GM18909 (cell line): ENCODE results near the gene CCDC85C.

Experiments
- ATAC-seq: cut with Tn5 transposase; IDR thresholded peaks from one replicate; pipeline ENCODE4 v1.9.1; 2021; ENCODE audit warnings: mild to moderate bottlenecking; ENCODE audit not compliant: unreplicated experiment, poor library complexity

The CCDC85C gene

GRCh38 chr14:99497341-99497740, 106.7 kb downstream of the CCDC85C start:
- ATAC-seq: no peak

GRCh38 chr14:99484106-99484505, 119.9 kb downstream of the CCDC85C start:
- ATAC-seq: no peak

- ATAC-seq: no peak
Observed at GRCh38 chr14:99481745-99482099, 122.3 kb downstream of the CCDC85C start.

GRCh38 chr14:99480917-99481744, 122.9 kb downstream of the CCDC85C start, which contains the start of gene CCNK:
CCNK (plus strand) TSS chr14:99481409; CDS start chr14:99492678, 11,269 bp downstream.
- ATAC-seq: peak; percentile 90

- peak; percentile 10 for ATAC-seq
Observed at GRCh38 chr14:99479906-99480869, 123.8 kb downstream of the CCDC85C start, which contains the start of gene SETD3. SETD3 (minus strand) TSS chr14:99480859; CDS start chr14:99465805, 15,054 bp downstream.

- no peak for ATAC-seq
Observed at GRCh38 chr14:99479160-99479905, 124.7 kb downstream of the CCDC85C start.

GRCh38 chr14:99478128-99478527, 125.9 kb downstream of the CCDC85C start:
- no peak for ATAC-seq

GRCh38 chr14:99476864-99477263, 127.1 kb downstream of the CCDC85C start:
- no peak for ATAC-seq

- no peak for ATAC-seq
Observed at GRCh38 chr14:99475660-99476059, 128.3 kb downstream of the CCDC85C start.

- ATAC-seq: no peak
Observed at GRCh38 chr14:99475179-99475578, 128.8 kb downstream of the CCDC85C start.

- no peak for ATAC-seq
Observed at GRCh38 chr14:99473458-99473857, 130.5 kb downstream of the CCDC85C start.

- no peak for ATAC-seq
Observed at GRCh38 chr14:99472937-99473336, 131.1 kb downstream of the CCDC85C start.

GRCh38 chr14:99471731-99472130, 132.3 kb downstream of the CCDC85C start:
- no peak for ATAC-seq

GRCh38 chr14:99468836-99469592, 135.0 kb downstream of the CCDC85C start:
- ATAC-seq: no peak

GRCh38 chr14:99468081-99468480, 135.9 kb downstream of the CCDC85C start:
- ATAC-seq: no peak

GRCh38 chr14:99467336-99468078, 136.5 kb downstream of the CCDC85C start:
- no peak for ATAC-seq

- no peak for ATAC-seq
Observed at GRCh38 chr14:99466758-99467157, 137.2 kb downstream of the CCDC85C start.

GRCh38 chr14:99465288-99465687, 138.7 kb downstream of the CCDC85C start:
- ATAC-seq: no peak

GRCh38 chr14:99463974-99464373, 140.0 kb downstream of the CCDC85C start:
- no peak for ATAC-seq
